ENCODE measurements around the gene CARD14.
"Not testable (repeated sequence)": the region's sequence is repeated elsewhere in the genome, so short reads cannot be mapped to it uniquely, and the experiment has no call there.

Gene CARD14

GRCh38 chr17:80256034-80256350 is 86.2 kb downstream of the CARD14 start:
- no peak for DNase-seq

GRCh38 chr17:80257716-80258213 is 87.9 kb downstream of the CARD14 start:
- no peak for DNase-seq

- DNase-seq: not testable (repeated sequence)
These were observed 88.5 kb downstream of the CARD14 start for GRCh38 chr17:80258296-80258695.

All from NCI-H226 (cell line).